Astrocyte of the cerebellum (primary cell): ENCODE measurements around the gene PPT2.
"Not testable (repeated sequence)": the region's sequence is repeated elsewhere in the genome, so short reads cannot be mapped to it uniquely, and the experiment has no call there.

Source experiments
- DNase-seq: peaks from one replicate; pipeline ENCODE4 v3.0.0-alpha.2; 2011; ENCODE audit warnings: low read depth
- H3K4me3 ChIP-seq: 2 replicates; pipeline ENCODE4 v1.5.1; 2011; ENCODE audit warnings: mild to moderate bottlenecking, low read depth, low read length, moderate library complexity
- in situ Hi-C: cut with HindIII; loops from 2 replicates; pipeline ENCODE4 v1.10.0; 2017; ENCODE audit warnings: low sequenced_read_pairs
- TF ChIP-seq, protein P1 (sequence below): IDR thresholded peaks from 2 replicates; pipeline ENCODE4 v1.5.1; 2012; ENCODE audit warnings: low read length, low read depth, moderate library complexity, mild to moderate bottlenecking; ENCODE audit errors: missing control alignments

Gene PPT2

GRCh38 chr6:32183483-32184083, 29.6 kb downstream of the PPT2 start:
- no peak for DNase-seq
- no peak overlapping the region for H3K4me3 ChIP-seq
- in situ Hi-C loops = loop anchor here (10.0 kb wide), 1 partner anchor 59 kb away; the partner anchor contains the start of gene ATF6B
- TF ChIP-seq, protein P1, sequence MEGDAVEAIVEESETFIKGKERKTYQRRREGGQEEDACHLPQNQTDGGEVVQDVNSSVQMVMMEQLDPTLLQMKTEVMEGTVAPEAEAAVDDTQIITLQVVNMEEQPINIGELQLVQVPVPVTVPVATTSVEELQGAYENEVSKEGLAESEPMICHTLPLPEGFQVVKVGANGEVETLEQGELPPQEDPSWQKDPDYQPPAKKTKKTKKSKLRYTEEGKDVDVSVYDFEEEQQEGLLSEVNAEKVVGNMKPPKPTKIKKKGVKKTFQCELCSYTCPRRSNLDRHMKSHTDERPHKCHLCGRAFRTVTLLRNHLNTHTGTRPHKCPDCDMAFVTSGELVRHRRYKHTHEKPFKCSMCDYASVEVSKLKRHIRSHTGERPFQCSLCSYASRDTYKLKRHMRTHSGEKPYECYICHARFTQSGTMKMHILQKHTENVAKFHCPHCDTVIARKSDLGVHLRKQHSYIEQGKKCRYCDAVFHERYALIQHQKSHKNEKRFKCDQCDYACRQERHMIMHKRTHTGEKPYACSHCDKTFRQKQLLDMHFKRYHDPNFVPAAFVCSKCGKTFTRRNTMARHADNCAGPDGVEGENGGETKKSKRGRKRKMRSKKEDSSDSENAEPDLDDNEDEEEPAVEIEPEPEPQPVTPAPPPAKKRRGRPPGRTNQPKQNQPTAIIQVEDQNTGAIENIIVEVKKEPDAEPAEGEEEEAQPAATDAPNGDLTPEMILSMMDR = no peak

GRCh38 chr6:32184084-32184640, 30.2 kb downstream of the PPT2 start, which contains the start of gene AGER:
AGER (minus strand) TSS chr6:32184253; CDS start chr6:32184222, 31 bp downstream.
- TF ChIP-seq, protein P1 = no peak
- DNase-seq = no peak
- H3K4me3 ChIP-seq = no peak within 1 kb of the TSS
- in situ Hi-C loops = loop anchor here (10.0 kb wide), 1 partner anchor 59 kb away; the partner anchor contains the start of gene ATF6B

DNA sequence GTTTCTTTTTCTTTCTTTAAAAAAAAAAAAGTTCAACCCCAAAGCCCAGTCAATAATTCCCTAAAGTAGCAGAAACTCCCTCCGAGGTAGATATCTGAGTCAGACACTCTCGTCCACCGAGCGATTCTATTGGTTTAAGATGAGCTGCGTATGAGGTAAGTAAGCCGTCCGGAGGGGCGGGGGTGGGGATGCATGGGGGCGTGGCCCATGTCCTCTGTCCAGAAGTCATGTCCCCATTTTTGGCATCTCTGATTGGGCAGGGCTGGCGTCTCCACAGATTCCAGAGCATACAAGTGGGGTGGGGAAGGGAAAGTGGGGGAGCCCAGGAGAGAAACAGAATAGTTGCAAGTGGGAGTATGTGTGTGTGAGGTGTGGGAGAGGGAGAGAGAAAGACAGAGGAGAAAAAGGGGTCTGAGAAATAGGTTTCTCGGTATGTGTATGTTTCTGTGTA, 31.8 kb downstream of the PPT2 start:
- in situ Hi-C loops = loop anchor here (10.0 kb wide), 1 partner anchor 61 kb away; the partner anchor contains the start of gene ATF6B
- DNase-seq = peak; percentile 31

DNA sequence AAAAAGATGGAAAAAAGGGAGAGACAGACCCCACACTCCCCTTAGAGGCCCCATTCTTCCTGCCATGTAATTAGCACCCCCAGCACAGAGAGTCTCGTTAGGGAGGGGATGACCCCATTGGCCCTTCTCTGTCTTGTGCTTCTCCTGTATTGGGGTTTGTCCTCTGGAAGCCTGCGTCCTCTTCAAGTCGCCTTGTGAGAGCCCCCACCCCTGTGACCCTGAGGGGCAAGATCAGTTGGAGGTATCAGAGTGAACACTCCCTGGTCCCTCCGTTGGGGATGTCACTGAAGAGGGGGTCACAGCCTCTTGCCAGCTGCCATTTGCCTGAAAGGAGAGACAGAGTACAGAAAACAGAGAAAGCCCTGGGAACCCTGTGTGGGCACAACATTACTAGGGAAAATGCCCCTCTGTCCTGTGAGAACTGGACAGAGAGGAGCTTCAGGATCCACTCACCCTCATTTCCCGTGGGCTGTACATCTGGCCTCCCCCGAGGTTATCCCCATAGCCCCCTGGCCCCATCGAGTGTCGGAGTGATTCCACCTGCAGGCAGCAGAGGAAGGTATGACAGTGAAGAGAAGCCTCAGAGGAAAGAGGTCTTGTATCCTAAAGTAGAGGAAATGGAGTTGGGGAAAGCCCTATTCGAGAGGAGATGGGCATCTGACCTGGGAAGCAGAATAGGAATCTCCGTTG, 32.4 kb downstream of the PPT2 start:
- DNase-seq, H3K4me3 ChIP-seq: not testable (repeated sequence)
- in situ Hi-C loops = loop anchor here (10.0 kb wide), 1 partner anchor 61 kb away; the partner anchor contains the start of gene ATF6B

More for the DNA sequence above, 31.8 kb downstream of the PPT2 start:
- not testable (repeated sequence) for H3K4me3 ChIP-seq

- TF ChIP-seq, protein P1 = no peak
- H3K4me3 ChIP-seq = no peak overlapping the region
- no peak for DNase-seq
- in situ Hi-C loops = loop anchor here (10.0 kb wide), 1 partner anchor 62 kb away; the partner anchor contains the start of gene ATF6B
These were observed 33.2 kb downstream of the PPT2 start for GRCh38 chr6:32187009-32187709.

DNA sequence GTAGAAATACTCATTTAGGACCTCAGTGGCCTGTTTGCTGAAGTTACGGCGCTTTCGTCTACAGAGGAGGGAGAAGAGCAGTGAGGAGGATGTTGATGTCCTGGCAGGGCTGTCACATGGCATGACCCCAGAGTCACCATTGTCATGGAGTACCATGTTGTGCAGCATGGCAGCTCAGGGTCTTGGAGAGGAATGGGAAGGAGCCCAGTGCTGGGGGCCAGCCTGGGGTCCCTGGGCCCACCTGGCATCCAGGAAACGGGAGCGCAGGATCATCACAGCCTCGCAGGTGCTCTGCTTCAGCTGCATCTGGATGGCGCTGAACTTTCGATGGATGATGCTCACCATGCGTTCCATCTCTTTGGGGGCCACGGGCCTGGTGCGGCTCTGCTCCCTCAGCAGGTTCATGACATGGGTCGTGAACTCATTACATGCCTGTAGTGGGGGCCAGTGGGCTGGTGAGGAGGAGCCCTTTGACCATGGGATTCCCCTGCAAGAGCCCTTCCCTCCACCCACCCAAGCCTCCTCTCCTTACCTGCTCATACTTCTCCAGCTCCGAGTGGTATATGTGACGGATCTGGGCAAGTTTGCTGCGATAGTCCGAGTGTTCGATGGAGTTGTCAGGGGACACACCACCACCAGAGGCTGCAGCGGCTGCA, 33.9 kb downstream of the PPT2 start:
- in situ Hi-C loops = loop anchor here (10.0 kb wide), 1 partner anchor 63 kb away; the partner anchor contains the start of gene ATF6B
- peak overlapping the region; percentile 74 for H3K4me3 ChIP-seq
- DNase-seq = not testable (repeated sequence)

DNA sequence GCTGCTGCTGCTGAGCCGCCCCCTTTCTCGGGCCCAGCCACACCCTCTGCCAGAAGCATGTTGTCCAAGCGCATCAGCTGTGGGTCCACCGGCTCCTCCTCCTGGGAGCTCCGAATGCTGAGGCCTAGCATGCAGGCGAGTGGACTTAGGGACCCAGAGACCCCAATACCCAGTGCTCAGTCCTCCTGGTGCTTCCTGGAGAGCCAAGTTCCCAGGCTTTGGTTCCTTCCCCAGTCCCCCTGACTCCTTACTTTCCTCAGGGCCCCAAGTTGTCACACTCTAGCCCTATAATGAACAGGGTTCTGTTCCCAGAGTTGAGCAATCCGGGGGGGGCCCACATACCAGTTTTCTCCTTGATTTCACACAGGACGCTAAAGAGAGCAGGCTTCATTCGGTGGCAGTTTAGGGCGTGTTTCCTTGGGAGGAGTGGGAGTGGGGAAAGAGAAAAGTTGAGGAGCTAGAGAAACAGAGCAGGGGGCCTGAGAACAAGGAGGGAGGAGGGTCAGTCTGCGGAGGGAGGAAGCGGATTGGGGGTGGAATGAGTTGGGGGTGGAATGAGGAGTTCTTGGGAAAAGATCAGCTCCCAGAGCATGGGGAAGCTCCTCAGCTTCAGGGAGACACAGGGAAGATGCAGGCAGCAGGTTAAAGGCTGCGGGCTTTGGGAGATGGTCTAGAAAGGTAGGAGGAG, 34.6 kb downstream of the PPT2 start:
- peak overlapping the region; percentile 74 for H3K4me3 ChIP-seq
- TF ChIP-seq, protein P1 = no peak
- in situ Hi-C loops = loop anchor here (10.0 kb wide), 1 partner anchor 64 kb away; the partner anchor contains the start of gene ATF6B
- no peak for DNase-seq
